ENCODE measurements around the gene AIG1.

DNA sequence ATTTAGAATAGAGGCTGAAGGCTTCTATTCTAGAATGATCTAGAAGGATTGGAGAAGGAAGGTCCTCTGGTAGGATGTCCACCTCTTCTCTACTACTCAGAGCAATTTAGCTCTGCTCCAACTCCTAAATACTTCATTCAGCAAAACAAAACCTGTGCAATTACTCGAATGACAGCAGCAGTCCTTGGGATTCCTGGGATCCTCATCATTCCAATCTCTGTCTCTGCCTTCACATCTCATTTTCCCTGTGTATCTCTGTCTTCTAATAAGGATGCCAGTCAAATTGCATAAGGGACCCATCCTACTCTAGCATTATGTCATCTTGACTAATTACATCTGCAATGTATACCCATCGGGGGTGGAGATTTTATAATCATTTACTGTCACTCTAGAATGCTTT is 5.5 kb upstream of the AIG1 start:
- TF ChIP-seq, protein P1, sequence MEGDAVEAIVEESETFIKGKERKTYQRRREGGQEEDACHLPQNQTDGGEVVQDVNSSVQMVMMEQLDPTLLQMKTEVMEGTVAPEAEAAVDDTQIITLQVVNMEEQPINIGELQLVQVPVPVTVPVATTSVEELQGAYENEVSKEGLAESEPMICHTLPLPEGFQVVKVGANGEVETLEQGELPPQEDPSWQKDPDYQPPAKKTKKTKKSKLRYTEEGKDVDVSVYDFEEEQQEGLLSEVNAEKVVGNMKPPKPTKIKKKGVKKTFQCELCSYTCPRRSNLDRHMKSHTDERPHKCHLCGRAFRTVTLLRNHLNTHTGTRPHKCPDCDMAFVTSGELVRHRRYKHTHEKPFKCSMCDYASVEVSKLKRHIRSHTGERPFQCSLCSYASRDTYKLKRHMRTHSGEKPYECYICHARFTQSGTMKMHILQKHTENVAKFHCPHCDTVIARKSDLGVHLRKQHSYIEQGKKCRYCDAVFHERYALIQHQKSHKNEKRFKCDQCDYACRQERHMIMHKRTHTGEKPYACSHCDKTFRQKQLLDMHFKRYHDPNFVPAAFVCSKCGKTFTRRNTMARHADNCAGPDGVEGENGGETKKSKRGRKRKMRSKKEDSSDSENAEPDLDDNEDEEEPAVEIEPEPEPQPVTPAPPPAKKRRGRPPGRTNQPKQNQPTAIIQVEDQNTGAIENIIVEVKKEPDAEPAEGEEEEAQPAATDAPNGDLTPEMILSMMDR (IDR thresholded peaks at IDR 0.05; ENCODE audit: low read length): no peak
- no peak for TF ChIP-seq EZH2 (IDR thresholded peaks at IDR 0.05; ENCODE audit: borderline replicate concordance, low read length)

Data from OCI-LY1 (cell line).